H1 (cell line): ENCODE data around the gene TCF7L1. TPM values are rescaled to one million over a fixed set of nuclear protein-coding genes. Genes with fewer than 3 reads are reported as not detected.

Source experiments
- CHD7 ChIP-seq: fragments of 300-600 bp; sonication (generic); IDR thresholded peaks from 2 replicates; pipeline ENCODE4 v1.7.1; 2012; ENCODE audit warnings: low read length, moderate library complexity, mild to moderate bottlenecking, inconsistent platforms; ENCODE audit not compliant: insufficient replicate concordance
- HDAC6 ChIP-seq: IDR thresholded peaks from one replicate; pipeline ENCODE4 v1.7.1; 2012; ENCODE audit warnings: low read depth, mild to moderate bottlenecking, inconsistent platforms, low read length, moderate library complexity
- JUN ChIP-seq: IDR thresholded peaks from 2 replicates; pipeline ENCODE4 v1.6.1; 2011; ENCODE audit warnings: low read depth, mild to moderate bottlenecking, improper control_type of control experiment, low read length
- RNF2 ChIP-seq: fragments of 200-900, 300-1000 bp; sonication (generic); IDR thresholded peaks from 2 replicates; pipeline ENCODE4 v1.7.1; 2016; ENCODE audit warnings: borderline replicate concordance, low read depth, mild to moderate bottlenecking, antibody characterized with exemption, low read length; ENCODE audit not compliant: poor library complexity, severe bottlenecking; ENCODE audit errors: missing control alignments
- USF2 ChIP-seq: IDR thresholded peaks from 2 replicates; pipeline ENCODE4 v1.6.1; 2011; ENCODE audit warnings: low read length, improper control_type of control experiment
- polyA plus RNA-seq, 7 experiments: library from polyadenylated mRNA; depleted of rRNA in 3 of 7; stranded (reverse) in 5 of 7; unstranded in 2 of 7; fragments of >200 nt in 5 of 7; fragments of 200-250 nt in 2 of 7; gene quantifications; 1 replicate in 5 of 7; 2 replicates in 1 of 7; 4 replicates in 1 of 7; pipeline versions ENCODE4 v1.2.1 to v1.2.3, GENCODE V29; 2011 to 2013; ENCODE audit warnings: missing spikeins in 2 of 7, mixed read lengths in 2 of 7
- total RNA-seq: library from RNA; stranded (reverse); fragmentation: NEBNext Ultra II Directional; extraction: Animal tissue kit (Norgen Biotek cat#: 25700); gene quantifications from 2 replicates; pipeline ENCODE4 v1.2.1, GENCODE V29; 2021
- TF ChIP-seq, protein P1 (sequence below), 3 experiments: IDR thresholded peaks; 1 replicate in 2 of 3; 2 replicates in 1 of 3; pipeline versions ENCODE4 v1.5.1 to v1.6.1; 2011; ENCODE audit warnings: low read length in 3 of 3, mild to moderate bottlenecking in 3 of 3, inconsistent platforms in 2 of 3, low read depth in 1 of 3, moderate library complexity in 1 of 3; ENCODE audit not compliant: insufficient read depth in 1 of 3; ENCODE audit errors: control extremely low read depth in 1 of 3

The TCF7L1 gene
- total and polyA plus RNA-seq, 2 of the 8 experiments (the other 6 are each of a cell fraction or from before 2014, with no cell fraction given) = 27.5 to 108 TPM

GRCh38 chr2:85269959-85270358 lies 136.8 kb downstream of the TCF7L1 start (continued):
- TF ChIP-seq CHD7 (no peak), USF2 (no peak), RNF2 (no peak), JUN (no peak), HDAC6 (no peak)
- TF ChIP-seq, protein P1, sequence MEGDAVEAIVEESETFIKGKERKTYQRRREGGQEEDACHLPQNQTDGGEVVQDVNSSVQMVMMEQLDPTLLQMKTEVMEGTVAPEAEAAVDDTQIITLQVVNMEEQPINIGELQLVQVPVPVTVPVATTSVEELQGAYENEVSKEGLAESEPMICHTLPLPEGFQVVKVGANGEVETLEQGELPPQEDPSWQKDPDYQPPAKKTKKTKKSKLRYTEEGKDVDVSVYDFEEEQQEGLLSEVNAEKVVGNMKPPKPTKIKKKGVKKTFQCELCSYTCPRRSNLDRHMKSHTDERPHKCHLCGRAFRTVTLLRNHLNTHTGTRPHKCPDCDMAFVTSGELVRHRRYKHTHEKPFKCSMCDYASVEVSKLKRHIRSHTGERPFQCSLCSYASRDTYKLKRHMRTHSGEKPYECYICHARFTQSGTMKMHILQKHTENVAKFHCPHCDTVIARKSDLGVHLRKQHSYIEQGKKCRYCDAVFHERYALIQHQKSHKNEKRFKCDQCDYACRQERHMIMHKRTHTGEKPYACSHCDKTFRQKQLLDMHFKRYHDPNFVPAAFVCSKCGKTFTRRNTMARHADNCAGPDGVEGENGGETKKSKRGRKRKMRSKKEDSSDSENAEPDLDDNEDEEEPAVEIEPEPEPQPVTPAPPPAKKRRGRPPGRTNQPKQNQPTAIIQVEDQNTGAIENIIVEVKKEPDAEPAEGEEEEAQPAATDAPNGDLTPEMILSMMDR (IDR thresholded peaks at IDR 0.05; ENCODE audit: control extremely low read depth in 1 of 3, insufficient read depth in 1 of 3, low read depth in 1 of 3, low read length in 3 of 3) = no peak
